GM23248 (cell line): Measurements from ENCODE around the gene SLC2A5. TPM values are rescaled to one million over a fixed set of nuclear protein-coding genes. Genes with fewer than 3 reads are reported as not detected.
A peak's percentile ranks its signal among the peaks of the same experiment; 100 is the strongest.

ENCODE experiments used
- DNase-seq: peaks from one replicate; pipeline ENCODE4 v3.0.0-alpha.2; 2015
- H2AFZ ChIP-seq: fragments of 200-600 bp; sonication (generic); 2 replicates; pipeline ENCODE4 v1.6.1; 2016; ENCODE audit warnings: antibody characterized with exemption
- H3F3A ChIP-seq: fragments of 200-600 bp; sonication (generic); 2 replicates; pipeline ENCODE4 v1.6.1; 2016; ENCODE audit warnings: mild to moderate bottlenecking, antibody characterized with exemption, mixed run types; ENCODE audit not compliant: insufficient read depth
- H3K27ac ChIP-seq: fragments of 200-600 bp; sonication (generic); 2 replicates; pipeline ENCODE4 v1.5.1; 2016; ENCODE audit warnings: mild to moderate bottlenecking
- H3K27me3 ChIP-seq: fragments of 200-600 bp; sonication (generic); replicated peaks from 2 replicates; pipeline ENCODE4 v1.6.1; 2016; ENCODE audit warnings: mild to moderate bottlenecking; ENCODE audit not compliant: insufficient read depth
- H3K36me3 ChIP-seq: fragments of 200-600 bp; sonication (generic); 2 replicates; pipeline ENCODE4 v1.6.1; 2016; ENCODE audit warnings: low read depth, mild to moderate bottlenecking
- H3K4me1 ChIP-seq: fragments of 200-600 bp; sonication (generic); 2 replicates; pipeline ENCODE4 v1.6.1; 2016; ENCODE audit warnings: mild to moderate bottlenecking; ENCODE audit not compliant: insufficient read depth
- H3K4me2 ChIP-seq: fragments of 200-600 bp; sonication (generic); one replicate; pipeline ENCODE4 v1.6.1; 2016; ENCODE audit warnings: mild to moderate bottlenecking; ENCODE audit not compliant: unreplicated experiment
- H3K4me3 ChIP-seq: fragments of 200-600 bp; sonication (generic); 2 replicates; pipeline ENCODE4 v1.5.1; 2016; ENCODE audit warnings: mild to moderate bottlenecking
- H3K79me2 ChIP-seq: fragments of 200-600 bp; sonication (generic); 2 replicates; pipeline ENCODE4 v1.6.1; 2016; ENCODE audit warnings: mild to moderate bottlenecking; ENCODE audit not compliant: insufficient read depth
- H3K9ac ChIP-seq: fragments of 200-600 bp; sonication (generic); 2 replicates; pipeline ENCODE4 v1.6.1; 2016; ENCODE audit warnings: mild to moderate bottlenecking
- H3K9me2 ChIP-seq: fragments of 200-600 bp; sonication (generic); 2 replicates; pipeline ENCODE4 v1.6.1; 2016; ENCODE audit warnings: mixed run types, mild to moderate bottlenecking, moderate library complexity; ENCODE audit not compliant: insufficient read depth
- H3K9me3 ChIP-seq: fragments of 200-600 bp; sonication (generic); one replicate; pipeline ENCODE4 v1.6.1; 2017; ENCODE audit warnings: low read depth
- H4K20me1 ChIP-seq: fragments of 200-600 bp; sonication (generic); 2 replicates; pipeline ENCODE4 v1.6.0; 2016; ENCODE audit not compliant: insufficient read depth
- EZH2 ChIP-seq: fragments of 200-600 bp; sonication (generic); IDR thresholded peaks from 2 replicates; pipeline ENCODE4 v1.6.1; 2018; ENCODE audit warnings: antibody characterized with exemption, mild to moderate bottlenecking; ENCODE audit not compliant: insufficient read depth, poor library complexity, severe bottlenecking
- EZH2phosphoT487 ChIP-seq: fragments of 200-600 bp; sonication (generic); IDR thresholded peaks from 2 replicates; pipeline ENCODE4 v1.6.1; 2018; ENCODE audit warnings: antibody characterized with exemption, moderate library complexity, mild to moderate bottlenecking, low read depth; ENCODE audit not compliant: insufficient read depth
- WGBS, 2 experiments: methylation state at CpG; one replicate each; pipeline ENCODE4 v1.1.6; 2015 to 2017; ENCODE audit warnings: low lambda C conversion rate in 2 of 2, low coverage in 1 of 2; ENCODE audit errors: missing lambda C conversion rate in 2 of 2; 5-methylcytosine and 5-hydroxymethylcytosine counted together
- in situ Hi-C: fragments of 300-500 bp; cut with MboI; formaldehyde crosslinking; loops from 2 replicates; pipeline ENCODE4 v1.15.0; 2020
- polyA plus RNA-seq: library from polyadenylated mRNA; unstranded; fragments of >200 nt; fragmentation: Nextera tagmentation; extraction: Ambion mirVana; gene quantifications from 2 replicates; pipeline ENCODE4 v1.2.1, GENCODE V29; 2016
- total RNA-seq: library from RNA; depleted of rRNA; stranded (reverse); fragments of >200 nt; shearing (Covaris generic); gene quantifications from 2 replicates; pipeline ENCODE4 v1.2.3, GENCODE V29; 2014

Gene SLC2A5
- total and polyA plus RNA-seq, 2 experiments from 2014 or later = 0.29 to 0.54 TPM

- H3K4me2 ChIP-seq = no peak overlapping the region
- peak; percentile 81 for DNase-seq
- no peaks in the 10 kb centered on the region for H3K36me3 ChIP-seq
Observed at GRCh38 chr1:9101510-9102146, 32.2 kb upstream of the SLC2A5 start.

GRCh38 chr1:9100471-9101043 lies 31.1 kb upstream of the SLC2A5 start:
- no peak overlapping the region for H3K9ac ChIP-seq
- no peaks in the 10 kb centered on the region for H3K79me2 ChIP-seq
- no peaks in the 10 kb centered on the region for H3K4me1 ChIP-seq
- H3K9me3 ChIP-seq = no peaks in the 10 kb centered on the region
- WGBS, 2 experiments = 84 to 86% methylated on average over 8 of the region's 8 CpGs
- TF ChIP-seq EZH2phosphoT487 = no peak
- no peak for TF ChIP-seq EZH2
- H2AFZ ChIP-seq = no peak overlapping the region
- H3K27ac ChIP-seq = no peak overlapping the region
- no peak overlapping the region for H3K4me3 ChIP-seq
- no peak overlapping the region for H3K4me2 ChIP-seq
- peak; percentile 41 for DNase-seq
- H3K9me2 ChIP-seq = no peaks in the 10 kb centered on the region
- H3F3A ChIP-seq = no peaks in the 10 kb centered on the region
- H4K20me1 ChIP-seq = no peaks in the 10 kb centered on the region
- in situ Hi-C loops = loop anchor here (10.0 kb wide), 1 partner anchor 176 kb away; no protein-coding TSS in a partner anchor
- H3K36me3 ChIP-seq = no peaks in the 10 kb centered on the region
- no peaks in the 10 kb centered on the region for H3K27me3 ChIP-seq

More at GRCh38 chr1:9101510-9102146, 32.2 kb upstream of the SLC2A5 start:
- Histone ChIP-seq H3K9ac (no peak overlapping the region), H3K9me3 (no peaks in the 10 kb centered on the region), H3K27ac (no peak overlapping the region), H3K27me3 (no peaks in the 10 kb centered on the region), H3K79me2 (no peaks in the 10 kb centered on the region), H3F3A (no peaks in the 10 kb centered on the region), H3K4me3 (no peak overlapping the region), H4K20me1 (no peaks in the 10 kb centered on the region), H2AFZ (no peak overlapping the region), H3K4me1 (no peaks in the 10 kb centered on the region), H3K9me2 (no peaks in the 10 kb centered on the region)
- in situ Hi-C loops = loop anchor here (10.0 kb wide), 1 partner anchor 177 kb away; no protein-coding TSS in a partner anchor
- 36 to 37% methylated on average over 4 of the region's 4 CpGs for WGBS, 2 experiments
- TF ChIP-seq EZH2 (no peak), EZH2phosphoT487 (no peak)

- Histone ChIP-seq H3F3A (no peaks in the 10 kb centered on the region), H3K9me2 (no peaks in the 10 kb centered on the region), H3K4me2 (no peak overlapping the region), H3K4me1 (no peaks in the 10 kb centered on the region), H3K4me3 (no peak overlapping the region), H4K20me1 (no peaks in the 10 kb centered on the region), H3K27me3 (no peaks in the 10 kb centered on the region), H2AFZ (no peak overlapping the region), H3K79me2 (no peaks in the 10 kb centered on the region), H3K9ac (no peak overlapping the region), H3K9me3 (no peaks in the 10 kb centered on the region), H3K36me3 (no peaks in the 10 kb centered on the region), H3K27ac (no peak overlapping the region)
- in situ Hi-C loops = no loop called here
- WGBS, 2 experiments = 79 to 87% methylated on average over 7 of the region's 7 CpGs
- TF ChIP-seq EZH2 = no peak
- no peak for TF ChIP-seq EZH2phosphoT487
- no peak for DNase-seq
Observed at GRCh38 chr1:9099555-9099954, 30.1 kb upstream of the SLC2A5 start.

- TF ChIP-seq EZH2phosphoT487 (no peak), EZH2 (no peak)
- H3F3A ChIP-seq = no peaks in the 10 kb centered on the region
- H3K27ac ChIP-seq = no peak overlapping the region
- no peaks in the 10 kb centered on the region for H3K9me2 ChIP-seq
- H4K20me1 ChIP-seq = no peaks in the 10 kb centered on the region
- H3K9me3 ChIP-seq = no peaks in the 10 kb centered on the region
- DNase-seq = no peak
- no peak overlapping the region for H3K9ac ChIP-seq
- 82 to 84% methylated on average over 13 of the region's 13 CpGs for WGBS, 2 experiments
- in situ Hi-C loops = no loop called here
- no peaks in the 10 kb centered on the region for H3K36me3 ChIP-seq
- no peak overlapping the region for H3K4me3 ChIP-seq
- H2AFZ ChIP-seq = no peak overlapping the region
- H3K27me3 ChIP-seq = peaks cover 10% of the 10 kb centered on the region; the same call in 1 of the 2 replicates
- H3K4me1 ChIP-seq = no peaks in the 10 kb centered on the region
- no peak overlapping the region for H3K4me2 ChIP-seq
- H3K79me2 ChIP-seq = no peaks in the 10 kb centered on the region
Observed at GRCh38 chr1:9097947-9098705, 28.7 kb upstream of the SLC2A5 start.
